Measurements from ENCODE around the gene KRTAP10-1. TPM values are rescaled to one million over a fixed set of nuclear protein-coding genes. Genes with fewer than 3 reads are reported as not detected.

The KRTAP10-1 gene
- total and polyA plus RNA-seq, 2 of the 8 experiments (the other 6 are each of a cell fraction or from before 2014, with no cell fraction given) = 0.08 TPM; not detected in 1

GRCh38 chr21:44506279-44507255 is 33.4 kb downstream of the KRTAP10-1 start:
- H2BK5ac ChIP-seq (ENCODE audit: low read depth, low read length) = no peak overlapping the region
- no peaks in the 10 kb centered on the region for H3K27me3 ChIP-seq (replicated peaks in 1 of 4; ENCODE audit: control insufficient read depth in 3 of 4, extremely low read depth in 1 of 4, insufficient read depth in 3 of 4, low read length in 3 of 4)
- H3K56ac ChIP-seq (replicated peaks; ENCODE audit: insufficient read length, low read depth, low read length) = no peak overlapping the region
- no peak overlapping the region for H2BK15ac ChIP-seq (ENCODE audit: low read length)
- H3K9me3 ChIP-seq (ENCODE audit: insufficient read depth in 2 of 2, low read depth in 1 of 2, low read length in 1 of 2) = no peaks in the 10 kb centered on the region
- H4K20me1 ChIP-seq (replicated peaks in 1 of 2; ENCODE audit: control insufficient read depth in 1 of 2, insufficient read depth in 2 of 2, low read length in 2 of 2) = peaks cover 2 to 6% of the 10 kb centered on the region in 2 experiments
- H4K5ac ChIP-seq (ENCODE audit: insufficient read length, low read depth, low read length) = no peak overlapping the region
- no peak overlapping the region for H3K4ac ChIP-seq (replicated peaks; ENCODE audit: insufficient read length, low read depth, low read length)
- POLR2A ChIA-PET (ENCODE audit: partially characterized antibody) = interaction anchor here (1.2 to 1.9 kb wide), 3 partner anchors 9 to 21 kb away, joined by 3 to 9 read pairs (median 5); no protein-coding TSS in a partner anchor
- no peak overlapping the region for H3K4me3 ChIP-seq (ENCODE audit: extremely low read depth in 1 of 4, insufficient read depth in 2 of 4, low read depth in 3 of 4, low read length in 4 of 4)
- 0 out of 2 replicates have a peak, but pooled peaks cover 2% of the 10 kb centered on the region for H3K23me2 ChIP-seq (ENCODE audit: low read depth, low read length)
- peak overlapping the region; percentile 31; the same call in 1 of the 2 replicates for H4K8ac ChIP-seq (ENCODE audit: extremely low read depth, insufficient read depth, low read length)
- no peak overlapping the region for H3K18ac ChIP-seq (ENCODE audit: extremely low read depth, low read length)
- no peak overlapping the region for H3K14ac ChIP-seq (ENCODE audit: insufficient read length)
- 88% methylated on average over 42 of the region's 44 CpGs; no CpG with 5 or more reads in 1 of the 2 experiments for WGBS, 2 experiments (ENCODE audit: extremely low coverage in 1 of 2, insufficient coverage in 1 of 2, insufficient read length in 1 of 2, insufficient replicate concordance in 2 of 2, low coverage in 1 of 2, low lambda C conversion rate in 2 of 2, missing lambda C conversion rate in 1 of 2)
- no peak overlapping the region for H2AFZ ChIP-seq (ENCODE audit: low read length)
- H3K4me2 ChIP-seq (ENCODE audit: insufficient read depth in 1 of 2, low read depth in 2 of 2, low read length in 2 of 2) = no peak overlapping the region
- DNase-seq (ENCODE audit: low read depth in 1 of 2, low spot score in 2 of 2) (no peak), FAIRE-seq (no peak)
- CTCF ChIA-PET (ENCODE audit: partially characterized antibody) = interaction anchor here (1.0 to 1.2 kb wide), 3 partner anchors 198 to 292 kb away, joined by 3 read pairs; no protein-coding TSS in a partner anchor
- H3K36me3 ChIP-seq (ENCODE audit: control insufficient read depth in 2 of 4, insufficient read depth in 4 of 4, low read length in 3 of 4) = peaks cover 0 to 8% (median 8%) of the 10 kb centered on the region in 4 experiments; a peak in 4 of 8 replicates
- H2BK20ac ChIP-seq (ENCODE audit: low read length) = no peak overlapping the region
- no peak overlapping the region for H3K23ac ChIP-seq (ENCODE audit: insufficient read length)
- H2AK5ac ChIP-seq (ENCODE audit: low read depth, low read length) = no peak overlapping the region
- H4K91ac ChIP-seq (replicated peaks; ENCODE audit: insufficient read length, low read length) = no peak overlapping the region
- H3K79me2 ChIP-seq (ENCODE audit: control insufficient read depth in 1 of 2, insufficient read depth in 2 of 2, low read length in 2 of 2) = no peaks in the 10 kb centered on the region
- H3K4me1 ChIP-seq (replicated peaks in 1 of 4; ENCODE audit: control insufficient read depth in 3 of 4, insufficient read depth in 4 of 4, low read length in 3 of 4) = no peaks in the 10 kb centered on the region; a peak in 3 of 7 replicates
- H2BK12ac ChIP-seq (ENCODE audit: low read depth, low read length) = no peak overlapping the region; the same call in 1 of the 2 replicates
- no peak overlapping the region for H2BK120ac ChIP-seq (replicated peaks; ENCODE audit: low read depth, low read length)
- no peaks in the 10 kb centered on the region for H3K79me1 ChIP-seq (ENCODE audit: low read depth, low read length)
- H3K27ac ChIP-seq (ENCODE audit: low read depth, low read length) = no peak overlapping the region
- no peak overlapping the region for H3K9ac ChIP-seq (replicated peaks in 1 of 4; ENCODE audit: extremely low read depth in 1 of 4, low read depth in 3 of 4, low read length in 3 of 4)
- TF ChIP-seq SRF (IDR thresholded peaks at IDR 0.05; ENCODE audit: low read depth, low read length) (no peak), CREB1 (IDR thresholded peaks at IDR 0.05) (no peak), HDAC6 (IDR thresholded peaks at IDR 0.05; ENCODE audit: low read depth, low read length) (no peak), TCF12 (IDR thresholded peaks at IDR 0.05; ENCODE audit: low read depth, low read length) (no peak), SP1 (IDR thresholded peaks at IDR 0.05; ENCODE audit: low read depth, low read length) (no peak), TBP (IDR thresholded peaks at IDR 0.05; ENCODE audit: low read depth, low read length) (no peak), GABPA (IDR thresholded peaks at IDR 0.05; ENCODE audit: borderline replicate concordance, insufficient read depth, low read length) (no peak), NRF1 (IDR thresholded peaks at IDR 0.05; ENCODE audit: low read depth, low read length) (no peak), RBBP5 (IDR thresholded peaks at IDR 0.05; ENCODE audit: borderline replicate concordance, low read depth, low read length) (no peak), EGR1 (IDR thresholded peaks at IDR 0.05; ENCODE audit: borderline replicate concordance, low read depth, low read length) (no peak), CHD1 (IDR thresholded peaks at IDR 0.05; ENCODE audit: low read depth, low read length) (no peak), SUZ12 (IDR thresholded peaks at IDR 0.05; ENCODE audit: low read length) (no peak)

All from H1 (cell line).